Mesodermal cell (in vitro differentiated cells): ENCODE measurements around the gene TMCC1.
"Not testable (repeated sequence)": the region's sequence is repeated elsewhere in the genome, so short reads cannot be mapped to it uniquely, and the experiment has no call there.

Source experiments
- H3K27ac ChIP-seq: 2 replicates; pipeline ENCODE4 v1.7.0; 2013; ENCODE audit warnings: mild to moderate bottlenecking, low read depth, low read length, moderate library complexity; ENCODE audit not compliant: severe bottlenecking
- H3K36me3 ChIP-seq: 2 replicates; pipeline ENCODE4 v1.7.1; 2013; ENCODE audit warnings: mild to moderate bottlenecking, low read length, moderate library complexity; ENCODE audit not compliant: control insufficient read depth, insufficient read depth
- H3K4me1 ChIP-seq: one replicate; pipeline ENCODE4 v1.7.1; 2013; ENCODE audit warnings: mild to moderate bottlenecking, low read length; ENCODE audit not compliant: insufficient read depth, control insufficient read depth, poor library complexity, severe bottlenecking
- H3K4me3 ChIP-seq: 2 replicates; pipeline ENCODE4 v1.7.0; 2013; ENCODE audit warnings: low read length, control low read depth, mild to moderate bottlenecking; ENCODE audit not compliant: insufficient read depth, poor library complexity, severe bottlenecking; ENCODE audit errors: extremely low read depth
- H3K9me3 ChIP-seq: 2 replicates; pipeline ENCODE4 v1.7.1; 2013; ENCODE audit warnings: mild to moderate bottlenecking, low read length, moderate library complexity; ENCODE audit not compliant: control insufficient read depth
- WGBS, 2 experiments: methylation state at CpG; one replicate each; pipeline ENCODE4 v1.1.5; 2013; ENCODE audit warnings: missing lambda C conversion rate in 2 of 2; ENCODE audit not compliant: insufficient coverage in 2 of 2; 5-methylcytosine and 5-hydroxymethylcytosine counted together

The TMCC1 gene

DNA sequence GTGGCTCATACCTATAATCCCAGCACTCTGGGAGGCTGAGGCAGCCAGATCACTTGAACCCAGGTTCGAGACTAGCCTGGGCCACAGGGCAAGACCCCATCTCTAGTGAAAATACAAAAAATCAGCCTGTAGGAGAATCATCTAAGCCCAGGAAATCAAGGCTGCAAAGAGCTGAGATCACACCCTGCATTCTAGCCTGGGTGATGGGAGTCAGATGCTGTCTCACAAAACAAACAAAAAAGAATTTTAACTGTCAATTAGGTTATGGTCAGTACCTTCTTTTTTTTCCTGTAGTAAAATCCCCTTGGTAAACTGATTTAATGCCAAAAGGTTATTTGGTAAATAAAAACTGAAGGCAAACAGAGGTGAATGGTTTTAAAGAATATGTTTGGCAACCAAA lies 29.0 kb downstream of the TMCC1 start:
- H3K9me3 ChIP-seq = no peaks in the 10 kb centered on the region
- H3K36me3 ChIP-seq = peaks cover 27% of the 10 kb centered on the region
- no peaks in the 10 kb centered on the region for H3K4me1 ChIP-seq
- WGBS, 2 experiments = no CpG with 5 or more reads among the region's 1 CpG
- H3K27ac ChIP-seq = no peak overlapping the region
- H3K4me3 ChIP-seq = no peak overlapping the region

DNA sequence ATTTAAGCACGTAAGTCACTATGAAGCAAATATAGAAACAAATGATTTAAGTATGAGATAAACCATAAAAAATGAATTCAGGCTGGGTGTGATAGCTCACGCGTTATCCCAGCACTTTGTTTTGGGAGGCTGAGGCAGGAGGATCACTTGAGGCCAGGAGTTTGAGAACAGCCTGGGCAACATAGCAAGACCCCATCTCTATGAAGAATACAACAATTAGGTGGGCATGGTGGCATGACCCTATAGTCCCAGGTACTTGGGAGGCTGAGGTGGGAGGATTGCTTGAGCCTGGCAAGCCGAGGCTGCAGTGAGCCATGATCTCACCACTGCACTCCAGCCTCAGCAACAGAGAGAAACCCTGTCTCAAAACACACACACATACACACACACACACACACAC lies 34.2 kb downstream of the TMCC1 start:
- peaks cover 40% of the 10 kb centered on the region for H3K36me3 ChIP-seq
- no peak overlapping the region for H3K27ac ChIP-seq
- H3K4me3 ChIP-seq = no peak overlapping the region
- H3K4me1 ChIP-seq = peaks cover 7% of the 10 kb centered on the region
- 60 to 81% methylated on average over 1 to 3 of the region's 4 CpGs for WGBS, 2 experiments
- H3K9me3 ChIP-seq = no peaks in the 10 kb centered on the region

DNA sequence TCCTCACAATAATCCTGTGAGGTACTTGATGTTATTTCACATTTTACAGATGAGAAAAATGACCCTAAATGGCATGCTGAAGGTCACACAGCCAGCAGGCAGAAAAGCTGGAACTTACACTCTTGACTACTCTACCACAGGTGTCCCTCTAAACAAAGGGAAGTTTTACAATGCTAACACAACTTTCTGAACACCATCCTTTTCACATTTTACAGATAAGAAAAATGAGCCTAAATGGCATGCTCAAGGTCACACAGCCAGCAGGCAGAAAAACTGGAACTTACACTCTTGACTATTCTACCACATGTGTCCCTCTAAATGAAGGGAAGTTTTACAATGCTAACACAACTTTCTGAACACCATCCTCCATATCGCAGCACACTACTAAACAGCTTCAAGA lies 35.6 kb downstream of the TMCC1 start:
- Histone ChIP-seq H3K9me3 (no peaks in the 10 kb centered on the region), H3K4me1 (peaks cover 7% of the 10 kb centered on the region), H3K36me3 (peaks cover 50% of the 10 kb centered on the region), H3K4me3 (no peak overlapping the region), H3K27ac (no peak overlapping the region)
- WGBS, 2 experiments = 100% methylated on average over 1 of the region's 1 CpG; no CpG with 5 or more reads in 1 of the 2 experiments

DNA sequence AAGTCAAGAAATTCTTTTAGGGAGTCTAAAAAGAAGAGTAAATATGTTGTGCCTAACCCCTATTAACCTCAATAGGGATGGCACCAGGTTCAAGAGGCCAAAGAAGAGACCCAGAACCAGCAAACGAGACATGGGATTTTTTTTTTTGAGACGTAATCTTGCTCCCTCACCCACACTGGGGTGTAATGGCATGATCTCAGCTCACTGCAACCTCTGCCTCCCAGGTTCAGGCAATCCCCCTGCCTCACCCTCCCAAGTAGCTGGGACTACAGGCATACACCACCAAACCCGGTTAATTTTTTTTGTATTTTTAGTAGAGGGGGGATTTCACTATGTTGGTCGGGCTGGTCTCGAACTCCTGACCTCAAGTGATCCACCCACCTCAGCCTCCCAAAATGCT lies 36.7 kb downstream of the TMCC1 start:
- not testable (repeated sequence) for H3K4me1 ChIP-seq, H3K4me3 ChIP-seq, H3K9me3 ChIP-seq, H3K27ac ChIP-seq
- WGBS, 2 experiments = 72 to 100% methylated on average over 2 to 3 of the region's 5 CpGs
- H3K36me3 ChIP-seq = peaks cover 50% of the 10 kb centered on the region

DNA sequence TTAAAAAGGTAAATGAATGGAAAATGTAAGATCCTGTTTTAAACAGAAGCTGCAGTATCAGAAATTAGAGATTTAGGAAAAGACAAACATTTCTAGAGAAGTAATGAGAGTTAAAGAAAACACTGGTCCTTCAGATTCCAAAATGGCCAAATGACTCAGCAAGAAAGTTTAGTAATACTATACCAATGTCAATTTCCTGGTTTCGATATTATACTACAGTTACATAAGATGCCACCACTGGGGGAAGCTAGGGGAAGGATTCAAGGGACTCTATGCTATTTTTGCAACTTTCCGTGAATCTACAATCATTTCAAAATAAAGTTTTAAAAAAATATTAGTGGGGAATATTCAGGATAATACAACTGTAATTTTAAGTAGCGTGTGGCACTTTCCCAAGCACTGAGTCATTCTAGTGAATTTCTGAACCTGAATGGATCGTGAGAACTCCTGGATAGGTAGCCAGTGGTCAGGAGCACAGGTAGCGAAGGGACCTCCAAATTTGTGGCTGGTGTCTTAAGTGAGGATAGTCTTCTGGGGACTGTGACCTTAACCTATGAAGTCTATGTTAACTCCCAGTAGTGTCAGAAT lies 37.6 kb downstream of the TMCC1 start:
- H3K9me3 ChIP-seq = peaks cover 9% of the 10 kb centered on the region
- H3K27ac ChIP-seq = peak overlapping the region; percentile 23
- H3K4me3 ChIP-seq = no peak overlapping the region
- WGBS, 2 experiments = 100% methylated on average over 2 to 3 of the region's 5 CpGs
- peaks cover 7% of the 10 kb centered on the region for H3K4me1 ChIP-seq
- H3K36me3 ChIP-seq = peaks cover 54% of the 10 kb centered on the region

DNA sequence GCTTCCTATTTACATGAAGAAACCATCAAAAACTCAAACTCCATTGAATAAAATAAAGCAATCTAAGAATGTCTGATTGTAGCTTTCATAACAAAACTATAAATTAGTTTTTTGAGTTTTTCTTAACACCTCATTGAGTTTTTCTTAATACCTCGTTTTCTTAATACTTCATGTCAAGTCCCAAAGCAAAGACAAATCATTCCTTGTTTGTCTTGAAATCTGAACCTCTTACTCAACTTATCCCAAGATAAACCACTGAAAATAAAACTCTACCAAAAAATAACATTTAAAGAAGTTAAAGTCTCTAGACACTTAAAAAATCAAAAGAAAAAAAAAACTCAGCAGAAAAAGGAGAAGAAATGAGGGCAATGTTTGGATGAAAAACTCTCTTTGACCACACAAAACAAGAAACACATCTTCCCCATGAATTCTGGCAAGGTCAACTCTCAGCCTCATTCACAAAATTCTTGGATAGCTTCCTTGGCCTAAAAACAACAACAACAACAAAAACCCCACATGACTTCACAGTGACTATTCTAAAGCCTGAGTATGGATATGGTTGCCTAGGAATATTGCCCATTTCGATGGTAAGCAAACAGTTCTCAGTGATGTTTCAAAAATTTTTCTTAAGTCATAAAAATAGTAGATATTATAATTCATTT lies 38.2 kb downstream of the TMCC1 start:
- no peak overlapping the region for H3K4me3 ChIP-seq
- peak overlapping the region; percentile 26 for H3K27ac ChIP-seq
- H3K9me3 ChIP-seq = peaks cover 10% of the 10 kb centered on the region
- 83 to 88% methylated on average over 1 of the region's 2 CpGs for WGBS, 2 experiments
- peaks cover 52% of the 10 kb centered on the region for H3K36me3 ChIP-seq
- H3K4me1 ChIP-seq = peaks cover 7% of the 10 kb centered on the region

DNA sequence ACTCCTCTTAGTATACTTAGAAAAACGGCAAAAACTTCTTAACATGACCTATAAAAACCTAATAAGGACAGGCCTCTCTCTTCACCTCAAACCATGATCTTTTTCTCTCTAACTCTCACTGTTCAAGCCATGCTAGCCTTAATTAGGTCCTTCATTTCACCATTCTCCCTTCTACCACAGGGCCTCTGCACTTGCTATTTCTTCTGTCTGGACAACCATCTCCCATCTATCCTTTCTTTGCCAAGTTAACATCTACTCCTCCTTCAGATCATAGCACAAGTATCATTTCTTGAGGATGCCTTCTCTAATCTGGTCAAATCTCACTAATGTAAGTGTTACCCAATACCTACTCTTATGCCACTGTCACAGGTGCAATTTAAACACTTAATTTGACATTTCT lies 39.1 kb downstream of the TMCC1 start:
- 92 to 100% methylated on average over 1 of the region's 1 CpG for WGBS, 2 experiments
- Histone ChIP-seq H3K27ac (no peak overlapping the region), H3K4me3 (no peak overlapping the region), H3K4me1 (peaks cover 7% of the 10 kb centered on the region), H3K9me3 (peaks cover 10% of the 10 kb centered on the region), H3K36me3 (peaks cover 45% of the 10 kb centered on the region)

DNA sequence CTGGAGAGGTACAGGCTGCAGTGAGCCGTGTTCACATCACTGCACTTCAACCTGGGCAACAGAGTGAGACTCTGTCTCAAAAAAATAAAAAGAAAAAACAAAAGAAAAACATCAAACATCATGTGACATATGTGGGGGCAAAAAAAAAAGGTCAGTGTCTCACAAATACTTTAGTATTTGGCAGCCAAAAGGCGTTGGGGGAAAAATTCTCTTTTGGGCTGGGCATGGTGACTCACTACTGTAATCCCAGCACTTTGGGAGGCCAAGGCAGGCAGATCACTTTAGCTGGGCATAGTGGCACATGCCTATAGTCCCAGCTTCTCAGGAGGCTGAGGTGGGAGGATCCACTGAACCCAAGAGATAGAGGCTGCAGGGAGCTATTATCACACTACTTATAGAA lies 47.6 kb downstream of the TMCC1 start:
- Histone ChIP-seq H3K4me3 (no peak overlapping the region), H3K9me3 (peaks cover 6% of the 10 kb centered on the region), H3K36me3 (peaks cover 14% of the 10 kb centered on the region), H3K4me1 (no peaks in the 10 kb centered on the region), H3K27ac (no peak overlapping the region)
- WGBS, 2 experiments = 67 to 100% methylated on average over 1 of the region's 2 CpGs

DNA sequence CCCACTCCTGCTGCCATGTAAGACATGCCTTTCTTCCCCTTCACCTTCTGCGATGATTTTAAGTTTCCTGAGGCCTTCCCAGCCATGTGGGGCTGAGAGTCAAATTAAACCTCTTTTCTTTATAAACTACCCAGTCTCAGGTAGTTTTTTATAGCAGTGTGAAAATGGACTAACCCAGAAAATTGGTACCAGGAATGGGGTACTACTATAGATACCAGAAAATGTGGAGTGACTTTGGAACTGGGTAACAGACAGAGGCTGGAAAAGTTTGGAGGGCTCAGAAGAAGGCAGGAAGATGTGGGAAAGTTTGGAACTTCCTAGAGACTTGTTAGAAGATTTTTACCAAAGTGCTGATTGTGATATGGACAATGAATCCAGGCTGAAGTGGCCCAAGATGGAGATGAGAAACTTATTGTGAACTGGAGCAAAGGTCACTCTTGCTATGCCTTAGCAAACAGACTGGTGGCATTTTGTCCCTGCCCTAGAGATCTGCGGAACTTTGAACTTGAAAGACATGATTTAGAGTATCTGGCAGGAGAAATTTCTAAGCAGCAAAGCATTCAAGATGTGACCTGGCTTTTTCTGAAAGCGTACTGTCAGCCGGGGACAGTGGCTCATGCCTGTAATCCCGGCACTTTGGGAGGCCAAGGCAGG lies 52.7 kb downstream of the TMCC1 start:
- Histone ChIP-seq H3K36me3 (peaks cover 9% of the 10 kb centered on the region), H3K27ac (no peak overlapping the region), H3K4me1 (peaks cover 20% of the 10 kb centered on the region), H3K9me3 (peaks cover 4% of the 10 kb centered on the region), H3K4me3 (no peak overlapping the region)
- 96 to 98% methylated on average over 4 of the region's 5 CpGs for WGBS, 2 experiments

DNA sequence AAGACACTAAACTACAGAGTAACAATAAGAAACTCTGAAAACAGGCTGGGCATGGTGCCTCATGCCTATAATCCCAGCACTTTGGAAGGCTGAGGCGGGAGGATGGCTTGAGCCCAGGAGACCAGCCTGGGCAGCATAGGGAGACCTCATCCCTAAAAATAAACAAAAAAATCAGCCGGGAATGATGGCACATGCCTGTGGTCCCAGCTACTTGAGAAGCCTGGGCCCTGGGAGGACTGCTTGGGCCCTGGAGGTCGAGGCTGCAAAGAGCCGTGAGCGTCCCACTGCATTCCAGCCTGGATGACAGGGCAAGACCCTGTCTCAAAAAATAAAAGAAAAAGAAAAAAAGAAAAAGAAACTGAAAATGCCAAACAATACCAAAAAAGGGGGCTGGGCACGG lies 55.4 kb downstream of the TMCC1 start:
- H3K27ac ChIP-seq = peak overlapping the region; percentile 79
- peaks cover 4% of the 10 kb centered on the region for H3K9me3 ChIP-seq
- H3K4me1 ChIP-seq = peaks cover 20% of the 10 kb centered on the region
- peaks cover 9% of the 10 kb centered on the region for H3K36me3 ChIP-seq
- H3K4me3 ChIP-seq = no peak overlapping the region
- 90% methylated on average over 2 of the region's 6 CpGs; no CpG with 5 or more reads in 1 of the 2 experiments for WGBS, 2 experiments
